Uterus (tissue), 4 donors: ENCODE measurements around the gene CCDC69. TPM values are rescaled to one million over a fixed set of nuclear protein-coding genes. Genes with fewer than 3 reads are reported as not detected.

ENCODE experiments used
- DNase-seq, 2 donors: peaks; one replicate each; pipeline ENCODE4 v3.0.0-alpha.2; 2019 to 2020
- H3K27ac ChIP-seq, 2 donors: fragments of 200-600 bp; sonication (generic); 1 replicate in 1 of 2; 2 replicates in 1 of 2; pipeline ENCODE4 v1.5.1; 2016 to 2018
- H3K27me3 ChIP-seq, 2 donors: fragments of 200-600 bp; sonication (generic); one replicate each; pipeline ENCODE4 v1.5.1; 2018 to 2019; ENCODE audit warnings: control low read depth in 1 of 2
- H3K36me3 ChIP-seq, 2 donors: fragments of 200-600 bp; sonication (generic); one replicate each; pipeline ENCODE4 v1.5.1; 2019; ENCODE audit warnings: control low read depth in 1 of 2
- H3K4me1 ChIP-seq, 2 donors: fragments of 200-600 bp; sonication (generic); one replicate each; pipeline ENCODE4 v1.5.1; 2018 to 2019; ENCODE audit warnings: control low read depth in 1 of 2
- H3K4me3 ChIP-seq, 2 donors: fragments of 200-600 bp; sonication (generic); 1 replicate in 1 of 2; 2 replicates in 1 of 2; pipeline ENCODE4 v1.5.1; 2018 to 2019; ENCODE audit warnings: mild to moderate bottlenecking in 1 of 2
- H3K9me3 ChIP-seq, 2 donors: fragments of 200-600 bp; sonication (generic); one replicate each; pipeline ENCODE4 v1.5.1; 2019; ENCODE audit warnings: control low read depth in 1 of 2
- CTCF ChIP-seq, 4 experiments: fragments of 200-600 bp in 2 of 4; fragments of 450-650 bp in 2 of 4; sonication (generic) in 2 of 4; IDR thresholded peaks; one replicate each; pipeline ENCODE4 v1.5.1; 2016 to 2019; ENCODE audit warnings: antibody characterized with exemption in 4 of 4, mild to moderate bottlenecking in 2 of 4, moderate library complexity in 1 of 4
- POLR2A ChIP-seq, 2 donors: fragments of 450-650 bp; IDR thresholded peaks; one replicate each; pipeline ENCODE4 v1.6.1; 2016; ENCODE audit warnings: antibody characterized with exemption in 2 of 2, mild to moderate bottlenecking in 1 of 2, moderate library complexity in 1 of 2
- intact Hi-C: fragments of 100-400 bp; cut with DNase I; formaldehyde crosslinking; loops from one replicate; pipeline ENCODE4 v1.15.1; 2023; ENCODE audit warnings: low total_unique reads
- total RNA-seq, 4 donors: library from RNA; depleted of rRNA in 3 of 4; stranded (reverse); fragments of >200 nt in 3 of 4; gene quantifications; one replicate each; pipeline versions ENCODE4 v1.1.0 to v1.2.4, GENCODE V29; 2014 to 2023
- donor health status: DM: yes; HTN: yes; CAD: no.

Gene CCDC69
- total RNA-seq, 4 donors from 2014 or later, result 19.5 to 76.2 (median 40.6) TPM

GRCh38 chr5:151245680-151246219 lies 21.9 kb upstream of the CCDC69 start:
- DNase-seq, result no peak
- Histone ChIP-seq H3K9me3 (no peaks in the 10 kb centered on the region), H3K27me3 (no peaks in the 10 kb centered on the region), H3K4me3 (no peak overlapping the region), H3K36me3 (no peaks in the 10 kb centered on the region), H3K27ac (no peak overlapping the region), H3K4me1 (no peaks in the 10 kb centered on the region)
- TF ChIP-seq POLR2A (IDR thresholded peaks at IDR 0.05), result no peak
- TF ChIP-seq CTCF (IDR thresholded peaks at IDR 0.05), result no peak
- intact Hi-C loops, result no loop called here

- intact Hi-C loops, result no loop called here
- no peak overlapping the region for H3K27ac ChIP-seq
Measured at GRCh38 chr5:151244206-151244605, 20.3 kb upstream of the CCDC69 start.

GRCh38 chr5:151243564-151243963 lies 19.7 kb upstream of the CCDC69 start:
- Histone ChIP-seq H3K27ac (no peak overlapping the region), H3K27me3 (no peaks in the 10 kb centered on the region), H3K4me3 (no peak overlapping the region), H3K9me3 (no peaks in the 10 kb centered on the region), H3K4me1 (no peaks in the 10 kb centered on the region), H3K36me3 (no peaks in the 10 kb centered on the region)
- TF ChIP-seq CTCF (IDR thresholded peaks at IDR 0.05) (no peak), POLR2A (IDR thresholded peaks at IDR 0.05) (no peak)
- DNase-seq, result no peak
- intact Hi-C loops, result no loop called here

More at GRCh38 chr5:151244206-151244605, 20.3 kb upstream of the CCDC69 start:
- no peak for DNase-seq
- no peak overlapping the region for H3K4me3 ChIP-seq
- H3K4me1 ChIP-seq, result no peaks in the 10 kb centered on the region
- no peaks in the 10 kb centered on the region for H3K9me3 ChIP-seq
- no peaks in the 10 kb centered on the region for H3K36me3 ChIP-seq
- no peaks in the 10 kb centered on the region for H3K27me3 ChIP-seq
- TF ChIP-seq CTCF (IDR thresholded peaks at IDR 0.05), result no peak
- TF ChIP-seq POLR2A (IDR thresholded peaks at IDR 0.05), result no peak

GRCh38 chr5:151243127-151243526 lies 19.2 kb upstream of the CCDC69 start:
- no peak for DNase-seq

More at GRCh38 chr5:151243127-151243526, 19.2 kb upstream of the CCDC69 start:
- Histone ChIP-seq H3K27ac (no peak overlapping the region), H3K4me1 (peaks cover 0 to 1% of the 10 kb centered on the region in 2 donors), H3K9me3 (no peaks in the 10 kb centered on the region), H3K36me3 (no peaks in the 10 kb centered on the region), H3K27me3 (no peaks in the 10 kb centered on the region), H3K4me3 (no peak overlapping the region)
- TF ChIP-seq POLR2A (IDR thresholded peaks at IDR 0.05) (no peak), CTCF (IDR thresholded peaks at IDR 0.05) (no peak)
- intact Hi-C loops, result no loop called here
